ENCODE data around the gene CSF3.
"Not testable (repeated sequence)": the region's sequence is repeated elsewhere in the genome, so short reads cannot be mapped to it uniquely, and the experiment has no call there.

The CSF3 gene

DNA sequence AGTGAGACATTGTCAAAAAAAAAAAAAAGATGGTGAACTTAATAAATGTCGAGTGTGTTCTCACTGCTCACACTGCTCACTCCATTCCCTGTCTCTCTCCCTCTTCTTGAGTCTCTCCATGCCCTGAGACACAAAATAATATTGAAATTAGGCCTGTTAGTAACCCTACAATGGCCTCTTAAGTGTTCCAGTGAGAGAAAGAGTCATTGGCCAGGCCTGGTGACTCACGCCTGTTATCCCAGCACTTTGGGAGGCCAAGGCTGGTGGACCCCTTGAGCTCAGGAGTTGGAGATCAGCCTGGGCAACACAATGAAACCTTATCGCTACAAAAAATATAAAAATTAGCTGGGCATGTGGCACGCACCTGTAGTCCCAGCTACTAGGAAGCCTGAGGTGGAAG, 16.2 kb upstream of the CSF3 start:
- no peak for DNase-seq

DNA sequence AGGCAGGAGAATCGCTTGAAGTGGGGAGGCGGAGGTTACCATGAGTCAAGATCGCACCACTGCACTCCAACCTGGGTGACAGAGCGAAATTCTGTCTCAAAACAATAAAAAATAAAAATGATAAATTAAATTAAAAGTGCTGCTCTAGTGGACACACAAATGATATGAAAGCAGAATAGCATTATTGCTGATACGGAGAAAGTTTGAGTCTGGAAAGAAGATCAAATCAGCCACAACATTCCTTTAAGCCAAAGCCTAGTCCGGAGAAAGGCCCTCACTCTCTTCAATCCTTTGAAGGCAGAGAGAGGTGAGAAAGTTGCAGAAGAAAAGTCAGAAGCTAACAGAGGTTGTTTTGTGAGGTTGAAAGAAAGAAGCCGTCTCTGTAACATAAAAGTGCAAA, 15.1 kb upstream of the CSF3 start:
- no peak for DNase-seq

DNA sequence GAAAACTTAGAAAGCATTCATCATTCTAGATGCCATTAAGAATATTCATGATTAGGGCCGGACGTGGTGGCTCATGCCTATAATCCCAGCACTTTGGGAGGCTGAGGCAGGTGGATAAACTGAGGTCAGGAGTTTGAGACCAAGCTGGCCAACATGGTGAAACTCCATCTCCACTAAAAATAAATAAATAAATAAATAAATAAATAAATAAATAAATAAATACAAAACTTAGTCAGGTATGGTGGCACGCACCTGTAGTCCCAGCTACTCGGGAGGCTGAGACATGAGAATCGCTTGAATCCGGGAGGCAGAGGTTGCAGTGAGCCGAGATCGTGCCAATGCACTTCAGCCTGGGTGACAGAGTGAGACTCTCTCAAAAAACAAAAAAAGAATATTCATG, 13.9 kb upstream of the CSF3 start:
- not testable (repeated sequence) for DNase-seq

DNA sequence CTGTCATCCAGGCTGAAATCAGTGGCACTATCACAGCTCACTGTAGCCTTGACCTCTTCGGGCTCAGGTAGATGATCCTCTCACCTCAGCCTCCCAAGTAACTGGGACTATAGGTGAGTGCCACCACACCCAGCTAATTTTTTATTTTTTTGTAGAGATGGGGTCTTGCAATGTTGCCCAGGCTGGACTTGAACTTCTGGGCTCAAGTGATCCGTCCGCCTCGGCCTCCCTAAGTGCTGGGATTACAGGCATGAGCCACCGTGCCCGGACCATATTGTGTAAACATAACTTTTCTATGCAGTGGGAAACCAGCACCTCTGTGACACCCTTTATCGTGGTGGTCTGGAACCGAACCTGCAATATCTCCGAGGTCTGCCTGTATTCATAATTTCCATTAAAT, 11.2 kb upstream of the CSF3 start:
- no peak for DNase-seq

DNA sequence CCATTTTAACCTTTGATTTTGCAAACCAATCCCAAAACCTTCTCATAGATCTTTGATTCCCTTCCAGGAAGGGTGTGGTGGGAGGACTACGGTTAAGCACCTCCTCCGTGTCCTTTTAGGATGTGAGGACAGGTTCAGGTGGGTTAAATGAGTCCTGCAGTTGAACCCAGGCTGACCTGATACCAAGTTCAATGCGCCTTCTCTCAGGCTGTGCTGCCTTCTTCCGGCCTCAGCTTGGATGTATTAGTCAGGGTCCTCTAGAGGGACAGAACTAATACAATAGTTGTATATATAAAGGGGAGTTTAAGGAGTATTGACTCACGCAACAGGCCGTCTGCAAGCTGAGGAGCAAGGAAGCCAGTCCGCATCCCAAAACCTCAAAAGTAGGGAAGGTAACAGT, 10.5 kb upstream of the CSF3 start:
- no peak for DNase-seq

DNA sequence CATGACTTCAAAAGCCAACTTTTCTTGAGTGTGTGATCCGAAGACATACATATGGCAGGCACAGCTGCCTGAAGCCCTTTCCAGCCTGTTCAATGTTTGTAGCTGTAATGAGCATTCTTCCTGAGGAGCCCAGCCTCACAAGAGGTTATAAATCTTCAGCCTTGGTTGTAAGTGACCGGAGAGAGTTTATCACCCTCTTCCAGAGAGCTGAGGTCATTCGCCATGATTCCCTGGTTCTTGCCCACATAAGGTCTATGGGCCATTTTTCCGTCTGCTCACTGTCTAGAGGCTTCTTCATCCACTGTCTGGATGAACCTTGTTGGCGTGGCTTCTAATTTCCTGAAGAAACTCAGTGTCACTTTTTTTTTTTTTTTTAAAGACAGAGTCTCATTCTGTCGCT, 9.7 kb upstream of the CSF3 start:
- DNase-seq, result no peak

DNA sequence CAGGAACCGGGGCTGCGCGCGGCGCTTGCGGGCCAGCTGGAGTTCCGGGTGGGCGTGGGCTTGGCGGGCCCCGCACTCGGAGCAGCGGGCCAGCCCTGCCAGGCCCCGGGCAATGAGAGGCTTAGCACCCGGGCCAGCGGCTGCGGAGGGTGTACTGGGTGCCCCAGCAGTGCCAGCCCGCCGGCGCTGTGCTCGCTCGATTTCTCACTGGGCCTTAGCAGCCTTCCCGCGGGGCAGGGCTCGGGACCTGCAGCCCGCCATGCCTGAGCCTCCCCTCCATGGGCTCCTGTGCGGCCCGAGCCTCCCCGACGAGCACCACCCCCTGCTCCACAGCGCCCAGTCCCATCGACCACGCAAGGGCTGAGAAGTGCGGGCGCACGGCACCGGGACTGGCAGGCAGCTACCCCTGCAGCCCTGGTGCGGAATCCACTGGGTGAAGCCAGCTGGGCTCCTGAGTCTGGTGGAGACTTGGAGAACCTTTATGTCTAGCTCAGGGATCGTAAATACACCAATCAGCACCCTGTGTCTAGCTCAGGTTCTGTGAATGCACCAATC, 4.2 kb upstream of the CSF3 start:
- DNase-seq, result not testable (repeated sequence)

DNA sequence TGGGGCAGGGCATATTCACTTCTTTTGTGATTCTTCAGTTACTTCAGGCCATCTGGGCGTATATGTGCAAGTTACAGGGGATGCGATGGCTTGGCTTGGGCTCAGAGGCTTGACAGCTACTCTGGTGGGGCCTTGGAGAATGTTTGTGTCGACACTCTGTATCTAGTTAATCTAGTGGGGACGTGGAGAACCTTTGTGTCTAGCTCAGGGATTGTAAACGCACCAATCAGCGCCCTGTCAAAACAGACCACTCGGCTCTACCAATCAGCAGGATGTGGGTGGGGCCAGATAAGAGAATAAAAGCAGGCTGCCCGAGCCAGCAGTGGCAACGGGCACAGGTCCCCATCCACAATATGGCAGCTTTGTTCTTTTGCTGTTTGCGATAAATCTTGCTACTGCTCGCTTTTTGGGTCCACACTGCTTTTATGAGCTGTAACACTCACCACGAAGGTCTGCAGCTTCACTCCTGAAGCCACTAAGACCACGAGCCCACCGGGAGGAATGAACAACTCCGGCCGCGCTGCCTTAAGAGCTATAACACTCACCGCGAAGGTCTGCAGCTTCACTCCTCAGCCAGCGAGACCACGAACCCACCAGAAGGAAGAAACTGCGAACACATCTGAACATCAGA, 3.1 kb upstream of the CSF3 start:
- DNase-seq, result not testable (repeated sequence)

DNA sequence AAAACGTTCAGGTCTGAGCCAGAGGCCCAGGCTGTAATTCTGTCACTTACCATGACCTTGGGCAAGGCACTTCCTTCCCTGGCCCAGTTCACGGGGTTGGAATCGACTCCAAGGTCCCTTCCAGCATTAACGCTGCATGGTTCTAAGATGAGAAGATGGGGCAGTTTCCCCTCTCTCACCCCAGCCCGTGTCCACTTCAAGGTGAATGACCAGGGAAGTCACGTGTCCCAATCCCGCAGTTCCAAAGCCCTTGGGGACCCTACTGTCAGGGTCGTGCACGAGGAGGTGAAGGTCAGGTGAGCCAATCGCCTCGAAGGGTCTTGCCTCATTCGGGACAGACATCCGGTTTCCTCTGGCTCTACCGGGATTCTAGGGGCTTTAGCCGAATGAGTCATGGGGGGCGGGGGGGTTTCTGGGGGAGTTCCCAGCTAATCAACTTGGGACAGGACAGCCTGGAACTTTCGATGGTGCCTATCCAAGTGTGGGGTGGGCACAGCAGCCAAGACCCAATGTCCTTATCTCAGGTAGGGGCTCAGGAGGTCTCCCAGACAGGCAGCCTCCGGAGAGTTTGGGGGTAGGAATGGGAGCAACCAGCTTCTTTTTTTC, 762 bp upstream of the CSF3 start:
- DNase-seq, result no peak

DNA sequence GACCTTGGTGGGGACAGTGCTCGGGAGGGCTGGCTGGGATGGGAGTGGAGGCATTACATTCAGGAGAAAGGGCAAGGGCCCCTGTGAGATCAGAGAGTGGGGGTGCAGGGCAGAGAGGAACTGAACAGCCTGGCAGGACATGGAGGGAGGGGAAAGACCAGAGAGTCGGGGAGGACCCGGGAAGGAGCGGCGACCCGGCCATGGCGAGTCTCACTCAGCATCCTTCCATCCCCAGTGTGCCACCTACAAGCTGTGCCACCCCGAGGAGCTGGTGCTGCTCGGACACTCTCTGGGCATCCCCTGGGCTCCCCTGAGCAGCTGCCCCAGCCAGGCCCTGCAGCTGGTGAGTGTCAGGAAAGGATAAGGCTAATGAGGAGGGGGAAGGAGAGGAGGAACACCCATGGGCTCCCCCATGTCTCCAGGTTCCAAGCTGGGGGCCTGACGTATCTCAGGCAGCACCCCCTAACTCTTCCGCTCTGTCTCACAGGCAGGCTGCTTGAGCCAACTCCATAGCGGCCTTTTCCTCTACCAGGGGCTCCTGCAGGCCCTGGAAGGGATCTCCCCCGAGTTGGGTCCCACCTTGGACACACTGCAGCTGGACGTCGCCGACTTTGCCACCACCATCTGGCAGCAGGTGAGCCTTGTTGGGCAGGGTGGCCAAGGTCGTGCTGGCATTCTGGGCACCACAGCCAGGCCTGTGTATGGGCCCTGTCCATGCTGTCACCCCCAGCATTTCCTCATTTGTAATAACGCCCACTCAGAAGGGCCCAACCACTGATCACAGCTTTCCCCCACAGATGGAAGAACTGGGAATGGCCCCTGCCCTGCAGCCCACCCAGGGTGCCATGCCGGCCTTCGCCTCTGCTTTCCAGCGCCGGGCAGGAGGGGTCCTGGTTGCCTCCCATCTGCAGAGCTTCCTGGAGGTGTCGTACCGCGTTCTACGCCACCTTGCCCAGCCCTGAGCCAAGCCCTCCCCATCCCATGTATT, 1.1 kb downstream of the CSF3 start:
- no peak for DNase-seq

DNA sequence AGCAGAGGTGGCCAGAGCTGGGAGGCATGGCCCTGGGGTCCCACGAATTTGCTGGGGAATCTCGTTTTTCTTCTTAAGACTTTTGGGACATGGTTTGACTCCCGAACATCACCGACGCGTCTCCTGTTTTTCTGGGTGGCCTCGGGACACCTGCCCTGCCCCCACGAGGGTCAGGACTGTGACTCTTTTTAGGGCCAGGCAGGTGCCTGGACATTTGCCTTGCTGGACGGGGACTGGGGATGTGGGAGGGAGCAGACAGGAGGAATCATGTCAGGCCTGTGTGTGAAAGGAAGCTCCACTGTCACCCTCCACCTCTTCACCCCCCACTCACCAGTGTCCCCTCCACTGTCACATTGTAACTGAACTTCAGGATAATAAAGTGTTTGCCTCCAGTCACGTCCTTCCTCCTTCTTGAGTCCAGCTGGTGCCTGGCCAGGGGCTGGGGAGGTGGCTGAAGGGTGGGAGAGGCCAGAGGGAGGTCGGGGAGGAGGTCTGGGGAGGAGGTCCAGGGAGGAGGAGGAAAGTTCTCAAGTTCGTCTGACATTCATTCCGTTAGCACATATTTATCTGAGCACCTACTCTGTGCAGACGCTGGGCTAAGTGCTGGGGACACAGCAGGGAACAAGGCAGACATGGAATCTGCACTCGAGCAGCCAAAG, 2.3 kb downstream of the CSF3 start:
- no peak for DNase-seq

DNA sequence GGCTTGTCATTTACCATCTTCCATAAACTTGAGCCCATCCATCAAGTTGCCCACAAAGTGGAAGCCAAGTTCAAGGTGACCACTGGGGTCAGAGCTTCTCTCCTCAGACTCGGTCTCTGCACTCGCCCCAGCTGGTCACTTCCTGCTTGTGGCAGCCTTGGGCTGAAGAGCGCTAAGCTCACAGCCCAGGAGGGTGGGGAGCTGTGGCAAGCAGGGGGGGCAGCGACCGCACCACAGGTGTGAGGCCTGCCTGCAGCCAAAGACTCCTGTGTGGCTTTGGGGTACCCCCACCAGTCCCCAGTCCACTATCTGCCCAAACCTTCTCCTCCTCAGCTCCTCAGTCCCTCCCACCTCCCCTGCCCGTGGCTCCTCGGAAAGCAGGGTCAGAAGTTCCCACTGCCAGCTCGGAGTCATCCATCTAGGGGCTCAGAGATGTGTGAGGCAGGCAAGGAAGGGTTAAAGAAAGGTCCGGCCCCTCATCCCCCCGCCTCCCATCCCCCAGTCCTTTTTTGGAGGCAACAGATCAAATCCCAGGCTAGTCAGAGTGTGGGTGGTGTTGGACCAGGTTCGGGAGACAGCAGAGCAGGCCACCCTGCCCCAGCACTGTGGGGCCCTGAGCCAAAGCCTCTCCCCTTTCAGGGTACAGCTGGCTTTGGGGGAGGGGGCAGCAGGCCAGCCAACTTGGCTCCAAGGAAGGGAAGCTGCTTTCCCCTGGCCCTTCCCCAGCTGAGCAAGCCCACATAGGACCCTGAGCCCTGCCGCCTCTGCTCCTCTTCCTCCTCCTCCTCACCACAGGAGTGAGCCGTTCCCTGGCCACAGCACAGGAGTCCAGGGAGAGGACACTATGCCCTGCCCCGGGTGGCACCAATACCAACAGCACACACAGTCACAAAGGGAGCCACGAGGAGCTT, 3.2 kb downstream of the CSF3 start:
- DNase-seq, result no peak

DNA sequence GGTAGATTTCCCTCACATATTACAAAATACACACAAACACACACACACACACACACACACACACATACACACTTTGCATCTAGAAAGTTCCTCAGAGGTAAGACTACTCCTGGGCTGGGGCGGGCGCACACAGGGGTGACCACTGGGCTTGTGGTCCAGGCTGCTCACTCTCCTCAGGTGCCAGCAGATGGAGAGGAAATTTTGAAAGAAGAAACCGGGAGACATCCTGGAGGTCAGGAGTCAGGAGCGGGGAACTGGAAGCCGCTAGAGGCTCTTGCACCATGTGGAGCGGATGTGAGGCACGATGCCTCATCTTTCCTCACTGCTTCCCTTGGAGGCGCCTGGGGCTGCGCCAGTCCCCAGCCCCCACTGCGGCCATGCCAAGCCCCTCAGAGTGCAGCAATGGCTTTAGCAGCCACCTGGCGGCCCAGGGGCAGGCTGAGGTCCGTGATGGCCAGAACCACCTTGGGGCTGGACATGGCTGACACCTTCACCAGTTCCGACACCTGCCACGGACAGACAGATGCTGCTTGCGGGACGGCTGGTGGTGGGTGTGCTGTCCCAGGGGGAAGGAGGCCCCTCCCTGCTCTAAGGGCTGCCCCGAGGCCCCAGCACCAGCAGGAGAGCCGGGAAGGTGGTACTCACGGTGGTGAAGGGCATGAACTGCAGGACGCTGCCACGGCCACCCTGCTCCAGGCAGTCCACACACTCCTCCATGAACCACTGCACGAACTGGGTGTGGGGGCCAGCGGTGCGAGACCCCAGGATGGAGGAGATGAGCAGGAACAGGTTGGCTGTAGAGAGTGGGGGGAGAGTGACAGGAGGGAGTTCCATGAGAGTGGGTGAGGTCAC, 4.1 kb downstream of the CSF3 start:
- no peak for DNase-seq

DNA sequence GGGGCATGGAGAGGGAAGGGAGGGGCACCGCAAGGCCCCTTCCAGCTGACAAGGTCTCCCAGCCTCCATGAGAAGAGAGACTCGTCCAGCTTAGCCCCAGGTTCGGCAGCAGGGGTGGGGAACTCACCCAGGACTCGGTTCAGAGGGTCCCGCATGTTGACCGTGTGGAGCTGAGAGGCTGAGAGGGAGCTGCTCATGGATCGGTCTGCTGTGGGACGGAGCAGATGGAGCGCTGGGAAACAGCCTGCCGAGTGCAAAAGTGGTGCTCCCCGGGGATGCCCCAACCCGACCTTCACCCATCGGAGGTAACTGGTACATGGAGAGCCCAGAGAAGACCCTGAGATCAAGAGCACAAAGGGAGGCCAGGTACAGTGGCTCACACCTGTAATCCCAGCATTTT, 4.9 kb downstream of the CSF3 start:
- DNase-seq, result no peak

DNA sequence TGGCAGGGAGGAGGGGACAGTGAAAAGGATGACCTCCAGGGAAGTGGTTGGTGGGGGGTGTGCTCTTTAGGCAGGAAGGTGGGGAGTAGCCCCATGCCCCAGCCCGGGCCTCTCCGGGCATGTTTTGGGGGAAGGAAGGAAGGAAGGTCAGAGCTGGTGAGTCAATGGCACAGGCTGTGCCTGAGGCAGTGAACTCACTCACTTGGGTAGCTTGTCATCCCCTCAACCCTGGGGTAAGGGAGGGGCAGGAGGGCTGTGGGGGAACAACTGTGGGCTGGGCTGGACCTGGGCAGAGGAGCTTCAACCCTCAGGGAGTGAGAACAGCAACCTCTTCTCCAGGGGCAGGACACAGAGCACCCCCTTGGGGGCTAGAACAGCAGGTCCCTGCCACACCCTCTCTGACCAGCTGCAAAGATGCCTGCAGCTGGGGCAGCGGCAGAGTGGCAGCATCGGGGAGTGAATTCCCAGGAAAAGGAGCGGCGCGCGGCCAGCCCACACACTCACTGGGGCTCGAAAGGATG, 6.3 kb downstream of the CSF3 start:
- DNase-seq, result no peak

DNA sequence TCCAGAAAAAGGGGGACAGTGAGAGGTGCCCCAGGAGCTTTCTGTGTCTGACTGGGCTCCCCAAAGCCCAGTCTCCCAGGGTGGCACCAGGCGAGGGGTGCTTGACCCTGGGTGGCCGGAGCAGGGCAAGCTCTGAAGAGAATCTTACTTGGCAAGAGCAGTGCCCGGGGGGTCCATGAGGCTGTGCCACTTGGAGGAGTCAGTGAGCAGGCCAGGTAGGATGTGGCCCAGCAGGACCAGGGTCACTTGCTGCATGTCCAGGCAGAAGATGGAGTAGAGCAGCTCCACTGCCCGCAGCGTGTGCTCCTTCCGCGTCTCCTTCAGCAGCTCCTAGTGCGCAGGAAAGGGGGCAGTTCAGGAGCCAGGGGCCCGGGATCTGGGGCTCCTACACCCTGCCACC, 7.3 kb downstream of the CSF3 start:
- DNase-seq, result no peak

DNA sequence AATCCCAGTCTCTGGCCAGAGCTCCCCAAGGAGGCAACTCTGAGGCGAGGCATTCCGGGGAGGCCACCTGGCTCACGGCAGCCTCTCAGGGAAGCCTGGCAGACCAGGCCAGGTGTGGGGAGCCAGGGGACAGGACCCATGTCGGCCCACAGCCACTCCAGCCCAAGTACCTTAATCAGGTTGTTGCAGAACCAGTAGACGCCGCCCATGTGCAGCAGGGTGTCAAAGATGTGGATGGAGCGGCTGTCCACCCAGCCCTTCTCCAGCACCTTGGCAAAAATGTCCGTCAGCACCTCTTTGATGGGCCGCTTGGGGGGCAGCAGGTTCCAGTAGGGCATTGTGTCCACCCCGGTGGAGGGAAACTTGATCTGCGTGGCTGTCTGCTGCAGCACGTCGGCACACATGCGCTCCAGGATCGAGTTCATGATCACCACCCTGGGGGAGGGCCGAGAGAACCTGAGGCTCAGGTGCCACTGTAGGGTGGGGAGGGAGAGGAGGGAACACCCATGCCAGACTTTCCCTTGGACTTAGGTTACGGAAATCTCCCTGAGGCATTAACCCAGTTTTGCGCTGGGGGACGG, 7.8 kb downstream of the CSF3 start:
- no peak for DNase-seq

DNA sequence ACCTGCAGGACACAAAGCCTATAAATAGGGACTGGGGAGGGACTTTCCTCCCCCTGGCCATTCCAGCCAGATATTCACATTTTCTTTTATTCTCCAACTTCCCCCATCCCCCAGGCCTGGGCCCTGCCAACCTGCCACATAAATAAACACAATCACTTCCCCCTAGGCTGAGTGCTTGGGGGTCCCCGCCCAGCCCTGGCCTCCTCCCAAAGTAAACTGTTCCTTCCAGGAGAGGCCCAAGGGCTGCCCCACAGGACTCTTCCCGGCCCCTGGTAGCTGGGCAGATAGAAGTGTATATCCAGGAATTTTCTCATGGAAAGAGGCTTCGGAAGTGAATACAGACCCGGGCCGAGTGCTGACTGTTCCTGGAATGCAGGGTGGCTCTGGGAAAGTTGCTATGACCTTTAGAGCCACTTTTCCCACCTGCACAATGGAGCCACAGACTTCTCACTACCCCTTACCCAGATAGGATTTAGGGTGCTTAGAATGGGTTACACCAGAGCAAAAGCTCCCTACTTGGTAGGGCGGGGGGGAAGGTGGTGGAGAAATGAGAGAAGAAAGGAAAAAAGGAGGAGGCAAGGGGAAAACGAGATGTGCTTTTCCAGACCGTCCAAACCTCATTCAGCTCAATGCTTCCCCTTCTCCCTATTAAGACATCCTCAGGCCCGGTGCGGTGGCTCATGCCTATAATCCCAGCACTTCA, 8.5 kb downstream of the CSF3 start:
- no peak for DNase-seq

DNA sequence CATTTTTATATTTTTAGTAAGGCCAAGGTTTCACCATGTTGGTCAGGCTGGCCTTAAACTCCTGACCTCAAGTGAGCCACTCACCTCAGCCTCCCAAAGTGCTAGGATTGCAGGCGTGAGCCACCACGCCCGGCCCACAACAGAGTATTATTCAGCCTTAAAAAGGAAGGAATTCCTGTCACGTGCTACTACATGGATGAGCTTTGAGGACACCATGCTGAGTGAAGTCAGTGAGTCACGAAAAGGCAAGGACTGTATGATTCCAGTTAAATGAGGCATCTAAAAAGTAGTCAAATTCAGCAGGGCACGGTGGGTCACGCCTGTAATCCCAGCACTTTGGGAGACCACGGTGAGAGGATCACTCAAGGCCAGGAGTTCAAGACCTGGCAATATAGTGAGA, 9.7 kb downstream of the CSF3 start:
- no peak for DNase-seq

DNA sequence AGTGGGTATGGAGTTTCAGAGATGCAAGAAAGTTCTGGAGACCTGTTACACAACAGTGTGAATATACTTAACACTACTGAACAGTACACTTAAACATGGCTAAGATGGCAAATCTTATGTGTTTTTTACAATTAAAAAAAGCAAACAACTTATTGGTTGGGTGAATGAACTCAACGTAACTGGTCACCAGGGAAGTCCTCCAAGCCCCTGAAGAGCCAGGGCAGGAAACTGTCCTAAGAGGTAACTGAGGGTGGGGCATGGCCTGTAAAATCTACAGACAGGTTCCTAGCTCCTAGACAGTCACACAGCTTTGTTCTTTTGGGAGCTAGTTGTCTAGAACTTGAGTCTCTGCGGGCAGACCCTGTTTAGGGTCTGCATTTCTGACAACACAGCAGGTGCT, 10.3 kb downstream of the CSF3 start:
- no peak for DNase-seq
